CD4-positive, alpha-beta T cell treated with Interferon alpha-2 for 1 hour (primary cell): Measurements from ENCODE around the gene SPRED3.

ENCODE experiments used
- DNase-seq, 2 donors: peaks; one replicate each; pipeline ENCODE4 v3.0.0-alpha.2; 2020 to 2022

Gene SPRED3

GRCh38 chr19:38422438-38422837, 33.9 kb downstream of the SPRED3 start:
- no peak for DNase-seq

- no peak for DNase-seq
Measured at GRCh38 chr19:38424272-38424671, 35.8 kb downstream of the SPRED3 start.

- no peak for DNase-seq
Measured at GRCh38 chr19:38425222-38425809, 36.8 kb downstream of the SPRED3 start.

- peak; percentile 41 to 43 for DNase-seq
Measured at GRCh38 chr19:38425810-38426466, 37.4 kb downstream of the SPRED3 start, which contains the start of gene RASGRP4. Gene RASGRP4, minus strand, starts transcription at chr19:38426219. Its CDS starts 128 bp downstream, at chr19:38426091.

GRCh38 chr19:38427035-38427677, 38.7 kb downstream of the SPRED3 start:
- peak in 1 of 2 donors; percentile 39 for DNase-seq

- no peak for DNase-seq
Measured at GRCh38 chr19:38429055-38429810, 40.7 kb downstream of the SPRED3 start.

- no peak for DNase-seq
Measured at GRCh38 chr19:38429811-38430156, 41.3 kb downstream of the SPRED3 start.

- no peak for DNase-seq
Measured at GRCh38 chr19:38430931-38431330, 42.4 kb downstream of the SPRED3 start.

- peak; percentile 49 to 56 for DNase-seq
Measured at GRCh38 chr19:38433268-38433733, 44.8 kb downstream of the SPRED3 start, which contains the start of gene RYR1. Gene RYR1, plus strand, starts transcription at chr19:38433691. Its CDS starts 139 bp downstream, at chr19:38433830.

- no peak for DNase-seq
Measured at GRCh38 chr19:38434549-38435051, 46.1 kb downstream of the SPRED3 start.

GRCh38 chr19:38437295-38437694, 48.8 kb downstream of the SPRED3 start:
- no peak for DNase-seq

GRCh38 chr19:38437917-38438316, 49.4 kb downstream of the SPRED3 start:
- no peak for DNase-seq

- DNase-seq = no peak
Measured at GRCh38 chr19:38440592-38440991, 52.1 kb downstream of the SPRED3 start.

- no peak for DNase-seq
Measured at GRCh38 chr19:38441657-38442348, 53.3 kb downstream of the SPRED3 start.

- DNase-seq = no peak
Measured at GRCh38 chr19:38442736-38443135, 54.2 kb downstream of the SPRED3 start.

- no peak for DNase-seq
Measured at GRCh38 chr19:38443458-38443999, 55.0 kb downstream of the SPRED3 start.

GRCh38 chr19:38444026-38444425, 55.5 kb downstream of the SPRED3 start:
- no peak for DNase-seq

- DNase-seq = no peak
Measured at GRCh38 chr19:38445362-38445761, 56.9 kb downstream of the SPRED3 start.

- no peak for DNase-seq
Measured at GRCh38 chr19:38448225-38448624, 59.7 kb downstream of the SPRED3 start.
